HUES64 (cell line): ENCODE data around the gene GADD45A.

ENCODE experiments used
- H3K27ac ChIP-seq: 2 replicates; pipeline ENCODE4 v1.7.0; 2013; ENCODE audit warnings: low read depth, low read length, inconsistent platforms
- H3K27me3 ChIP-seq: 2 replicates; pipeline ENCODE4 v1.6.1; 2013; ENCODE audit warnings: mild to moderate bottlenecking, low read length; ENCODE audit not compliant: insufficient read depth
- H3K36me3 ChIP-seq: 2 replicates; pipeline ENCODE4 v1.6.1; 2013; ENCODE audit warnings: mild to moderate bottlenecking, low read length; ENCODE audit not compliant: insufficient read depth
- H3K4me1 ChIP-seq: 2 replicates; pipeline ENCODE4 v1.6.1; 2013; ENCODE audit warnings: mild to moderate bottlenecking, low read length, moderate library complexity; ENCODE audit not compliant: insufficient read depth
- H3K4me3 ChIP-seq: 2 replicates; pipeline ENCODE4 v1.5.1; 2013; ENCODE audit warnings: mild to moderate bottlenecking, low read length, moderate library complexity
- H3K9ac ChIP-seq: 2 replicates; pipeline ENCODE4 v1.6.1; 2013; ENCODE audit warnings: mild to moderate bottlenecking, low read depth, low read length
- H3K9me3 ChIP-seq: 2 replicates; pipeline ENCODE4 v1.6.1; 2013; ENCODE audit warnings: low read depth, low read length; ENCODE audit not compliant: insufficient read depth
- WGBS: fragments of 150-250, 120-280 bp; methylation state at CpG from one replicate; pipeline ENCODE4 v1.1.7; 2013; ENCODE audit warnings: missing lambda C conversion rate; 5-methylcytosine and 5-hydroxymethylcytosine counted together

The GADD45A gene

GRCh38 chr1:67672260-67672803 is 12.7 kb upstream of the GADD45A start:
- H3K4me1 ChIP-seq = peaks cover 7% of the 10 kb centered on the region; the same call in 1 of the 2 replicates
- no peaks in the 10 kb centered on the region for H3K9me3 ChIP-seq
- no peak overlapping the region for H3K9ac ChIP-seq
- 100% methylated on average over 1 of the region's 1 CpG for WGBS
- H3K36me3 ChIP-seq = no peaks in the 10 kb centered on the region
- H3K4me3 ChIP-seq = no peak overlapping the region
- H3K27me3 ChIP-seq = no peaks in the 10 kb centered on the region
- no peak overlapping the region for H3K27ac ChIP-seq

GRCh38 chr1:67673468-67674201 is 11.4 kb upstream of the GADD45A start:
- Histone ChIP-seq H3K27ac (no peak overlapping the region), H3K27me3 (no peaks in the 10 kb centered on the region), H3K9ac (no peak overlapping the region), H3K4me1 (peaks cover 7% of the 10 kb centered on the region; the same call in 1 of the 2 replicates), H3K9me3 (no peaks in the 10 kb centered on the region), H3K36me3 (no peaks in the 10 kb centered on the region), H3K4me3 (no peak overlapping the region)
- WGBS = 100% methylated on average over 1 of the region's 1 CpG

GRCh38 chr1:67674260-67675011 is 10.6 kb upstream of the GADD45A start:
- no peak overlapping the region for H3K9ac ChIP-seq
- no peaks in the 10 kb centered on the region for H3K27me3 ChIP-seq
- no peak overlapping the region for H3K4me3 ChIP-seq
- H3K36me3 ChIP-seq = no peaks in the 10 kb centered on the region
- H3K9me3 ChIP-seq = no peaks in the 10 kb centered on the region
- 69% methylated on average over 4 of the region's 4 CpGs for WGBS
- no peak overlapping the region for H3K27ac ChIP-seq
- peaks cover 7% of the 10 kb centered on the region; the same call in 1 of the 2 replicates for H3K4me1 ChIP-seq

- H3K9me3 ChIP-seq = no peaks in the 10 kb centered on the region
- H3K4me1 ChIP-seq = peaks cover 7% of the 10 kb centered on the region; the same call in 1 of the 2 replicates
- H3K9ac ChIP-seq = no peak overlapping the region
- H3K4me3 ChIP-seq = no peak overlapping the region
- no peak overlapping the region for H3K27ac ChIP-seq
- H3K36me3 ChIP-seq = no peaks in the 10 kb centered on the region
- H3K27me3 ChIP-seq = no peaks in the 10 kb centered on the region
- WGBS = 93% methylated on average over 2 of the region's 2 CpGs
These were observed 9.2 kb upstream of the GADD45A start for GRCh38 chr1:67675800-67676199.

- no peak overlapping the region for H3K9ac ChIP-seq
- H3K27me3 ChIP-seq = no peaks in the 10 kb centered on the region
- no peaks in the 10 kb centered on the region for H3K36me3 ChIP-seq
- WGBS = no CpG with 5 or more reads among the region's 2 CpGs
- no peaks in the 10 kb centered on the region for H3K9me3 ChIP-seq
- H3K4me3 ChIP-seq = no peak overlapping the region
- peaks cover 7% of the 10 kb centered on the region; the same call in 1 of the 2 replicates for H3K4me1 ChIP-seq
- H3K27ac ChIP-seq = no peak overlapping the region
These were observed 8.7 kb upstream of the GADD45A start for GRCh38 chr1:67676287-67676686.

DNA sequence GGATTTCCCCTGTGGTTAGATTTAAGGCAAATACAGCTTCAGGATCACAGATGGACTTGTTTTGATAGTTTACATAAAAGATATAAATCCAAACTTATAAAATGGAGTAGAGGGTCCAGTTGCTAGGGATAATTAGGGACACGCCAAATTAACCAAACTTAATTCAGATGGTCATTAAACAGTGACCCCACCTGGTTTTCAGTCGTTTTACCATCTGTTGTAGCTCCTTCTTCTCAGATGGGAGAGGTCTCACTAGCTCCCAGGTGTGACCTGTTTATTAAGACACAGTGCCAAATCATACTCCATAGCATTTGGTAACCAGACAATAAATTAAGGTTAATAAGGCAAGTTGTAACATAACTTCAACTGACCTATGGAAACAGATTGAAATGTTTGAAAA is 8.1 kb upstream of the GADD45A start:
- H3K27ac ChIP-seq = no peak overlapping the region
- H3K9me3 ChIP-seq = no peaks in the 10 kb centered on the region
- no peak overlapping the region for H3K9ac ChIP-seq
- 58% methylated on average over 2 of the region's 2 CpGs for WGBS
- no peak overlapping the region for H3K4me3 ChIP-seq
- no peaks in the 10 kb centered on the region for H3K27me3 ChIP-seq
- no peaks in the 10 kb centered on the region for H3K36me3 ChIP-seq
- H3K4me1 ChIP-seq = peaks cover 7% of the 10 kb centered on the region; the same call in 1 of the 2 replicates

DNA sequence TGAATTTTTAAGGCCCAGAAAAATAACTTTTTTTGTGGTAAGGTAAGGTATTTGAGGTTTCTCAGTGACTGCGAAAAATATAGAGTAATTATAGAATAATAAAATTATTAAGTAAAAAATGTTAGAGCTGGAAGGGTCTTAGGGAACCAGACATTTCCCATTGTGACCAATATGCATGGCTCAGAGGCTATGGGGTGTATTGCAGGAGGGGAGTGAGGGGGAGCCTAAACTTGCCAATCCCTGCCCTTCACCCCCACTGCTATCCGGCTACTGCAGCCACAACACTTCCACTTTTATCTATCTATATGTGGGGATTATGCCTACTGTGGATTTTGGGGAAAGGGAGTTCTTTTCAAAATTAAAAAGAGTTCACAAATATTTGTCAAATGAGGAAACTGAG is 7.6 kb upstream of the GADD45A start:
- Histone ChIP-seq H3K9ac (no peak overlapping the region), H3K36me3 (no peaks in the 10 kb centered on the region), H3K9me3 (no peaks in the 10 kb centered on the region), H3K4me1 (peaks cover 7% of the 10 kb centered on the region; the same call in 1 of the 2 replicates), H3K27me3 (no peaks in the 10 kb centered on the region), H3K27ac (no peak overlapping the region), H3K4me3 (no peak overlapping the region)
- 100% methylated on average over 1 of the region's 2 CpGs for whole genome bisulfite sequencing

DNA sequence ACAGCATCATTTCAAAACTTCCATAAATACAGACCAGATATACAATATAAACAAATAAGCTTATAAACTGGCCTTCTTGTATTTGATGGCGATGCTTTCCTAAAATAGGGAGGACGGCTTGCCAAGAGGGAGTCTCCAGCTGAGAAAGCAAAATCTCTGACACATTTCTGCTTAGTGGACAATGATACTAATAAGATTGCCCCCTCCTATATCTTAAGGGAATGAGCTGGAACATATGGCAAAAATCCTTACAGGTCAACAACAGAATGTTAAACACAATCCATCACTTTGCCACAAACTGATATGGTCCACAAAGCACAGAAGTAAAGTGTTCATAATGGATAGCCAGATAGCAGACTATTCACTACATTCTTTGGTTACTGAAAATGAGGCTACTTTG is 7.1 kb upstream of the GADD45A start:
- 90% methylated on average over 2 of the region's 2 CpGs for WGBS
- Histone ChIP-seq H3K4me3 (no peak overlapping the region), H3K27ac (no peak overlapping the region), H3K27me3 (no peaks in the 10 kb centered on the region), H3K36me3 (no peaks in the 10 kb centered on the region), H3K9ac (no peak overlapping the region), H3K4me1 (peaks cover 7% of the 10 kb centered on the region; the same call in 1 of the 2 replicates), H3K9me3 (no peaks in the 10 kb centered on the region)

DNA sequence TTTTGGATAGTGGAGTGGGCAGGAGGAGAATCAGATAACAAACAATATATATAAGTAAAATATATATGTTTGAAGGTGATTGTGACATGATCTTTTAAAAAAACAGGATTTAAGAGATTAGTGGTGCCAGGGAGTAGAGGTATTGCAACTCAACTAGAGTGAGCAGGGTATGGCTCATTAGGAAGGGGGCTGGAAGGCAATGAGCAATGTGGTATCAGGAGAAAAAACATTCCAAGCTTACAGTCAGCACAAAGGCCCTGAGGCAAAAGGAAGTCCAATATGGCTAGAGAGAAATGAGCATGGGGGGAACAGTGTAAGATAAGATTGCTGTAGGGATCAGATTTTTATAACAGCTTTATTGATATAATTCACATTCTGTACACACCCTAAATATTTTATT is 5.3 kb upstream of the GADD45A start:
- Histone ChIP-seq H3K9me3 (no peaks in the 10 kb centered on the region), H3K27me3 (no peaks in the 10 kb centered on the region), H3K4me1 (peaks cover 11% of the 10 kb centered on the region), H3K9ac (no peak overlapping the region), H3K27ac (no peak overlapping the region), H3K36me3 (no peaks in the 10 kb centered on the region), H3K4me3 (no peak overlapping the region)

DNA sequence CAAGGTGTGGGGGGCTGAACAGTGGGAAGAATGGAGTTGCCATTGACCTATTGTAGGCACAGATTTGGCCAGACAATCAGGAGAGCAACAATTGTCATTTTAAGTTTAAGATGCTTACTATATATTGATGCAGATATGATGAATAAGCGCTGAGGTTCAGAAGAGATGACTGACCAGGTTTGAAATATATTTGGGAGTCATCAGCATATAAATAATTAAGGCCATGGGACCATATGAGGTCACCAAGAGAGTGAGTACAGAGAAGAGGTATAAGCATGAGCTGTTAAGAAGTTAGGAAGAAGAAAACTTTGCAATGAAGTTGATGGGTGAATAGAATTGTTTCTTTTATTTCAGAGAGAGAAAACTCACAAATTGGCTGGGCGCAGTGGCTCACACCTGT is 4.5 kb upstream of the GADD45A start:
- Histone ChIP-seq H3K4me3 (no peak overlapping the region), H3K27ac (no peak overlapping the region)

GRCh38 chr1:67682659-67683197 is 2.3 kb upstream of the GADD45A start:
- no peak overlapping the region for H3K27ac ChIP-seq
- WGBS = 89% methylated on average over 3 of the region's 3 CpGs

More for the DNA sequence above, 4.5 kb upstream of the GADD45A start:
- Histone ChIP-seq H3K9me3 (no peaks in the 10 kb centered on the region), H3K27me3 (no peaks in the 10 kb centered on the region), H3K4me1 (peaks cover 9% of the 10 kb centered on the region), H3K36me3 (no peaks in the 10 kb centered on the region), H3K9ac (no peak overlapping the region)
- WGBS = 97% methylated on average over 2 of the region's 2 CpGs

More at GRCh38 chr1:67682659-67683197, 2.3 kb upstream of the GADD45A start:
- Histone ChIP-seq H3K9ac (no peak overlapping the region), H3K4me1 (peaks cover 16% of the 10 kb centered on the region), H3K9me3 (no peaks in the 10 kb centered on the region), H3K36me3 (peaks cover 9% of the 10 kb centered on the region), H3K27me3 (no peaks in the 10 kb centered on the region), H3K4me3 (no peak overlapping the region)
